ENCODE data around the gene P2RY12. TPM values are rescaled to one million over a fixed set of nuclear protein-coding genes. Genes with fewer than 3 reads are reported as not detected.

The P2RY12 gene
- total and polyA plus RNA-seq, 2 donors (not counting 3 experiments of a cell fraction or from before 2014, with no cell fraction given): not detected

DNA sequence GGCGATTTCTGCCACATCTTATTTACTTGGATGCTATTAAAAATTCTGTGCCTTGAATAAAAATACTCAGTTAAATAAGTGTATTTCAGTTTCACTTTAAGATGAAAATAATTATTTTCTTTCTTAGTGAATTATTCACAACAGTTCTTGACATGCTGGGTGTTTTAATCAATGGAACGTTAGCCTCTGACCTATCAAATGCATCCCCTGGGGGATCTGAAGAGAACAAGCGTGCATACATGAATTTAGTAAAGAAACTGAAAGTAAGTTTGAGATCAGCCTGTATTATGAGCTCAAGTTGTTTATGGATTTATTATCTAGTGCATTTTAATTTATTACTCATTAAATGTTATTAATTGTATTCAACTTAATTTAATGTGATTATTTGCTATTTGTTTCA, 597 bp downstream of the P2RY12 start:
- H3K4me3 ChIP-seq (replicated peaks in 1 of 3; ENCODE audit: insufficient read depth in 1 of 3, low read depth in 1 of 3, low read length in 3 of 3): no peak overlapping the region

More for the DNA sequence above, 597 bp downstream of the P2RY12 start:
- intact Hi-C loops (cut with micrococcal nuclease): no loop called here
- H3K27me3 ChIP-seq (ENCODE audit: control insufficient read depth in 2 of 2, insufficient read depth in 2 of 2, low read length in 2 of 2): no peaks in the 10 kb centered on the region
- no peak overlapping the region for H2AFZ ChIP-seq (ENCODE audit: low read depth, low read length)
- H3K9me3 ChIP-seq (replicated peaks; ENCODE audit: control insufficient read depth, insufficient read depth, low read length): no peaks in the 10 kb centered on the region
- H3K9me1 ChIP-seq (replicated peaks; ENCODE audit: control insufficient read depth, extremely low read depth, insufficient read depth, low read length): no peaks in the 10 kb centered on the region
- ChIA-PET CTCF (interaction anchor here (1.0 kb wide), 1 partner anchor 16 kb away, joined by 3 read pairs; no protein-coding TSS in a partner anchor), POLR2A (no interaction called here)
- no peaks in the 10 kb centered on the region for H4K20me1 ChIP-seq (replicated peaks; ENCODE audit: control insufficient read depth, extremely low read depth, insufficient read depth, low read length)
- no peak overlapping the region for H3K9ac ChIP-seq (replicated peaks; ENCODE audit: extremely low read depth, insufficient read depth, low read length)
- H3K79me2 ChIP-seq (ENCODE audit: control insufficient read depth, insufficient read depth, low read length): no peaks in the 10 kb centered on the region
- dilution Hi-C loops (cut with MboI; ENCODE audit: extremely low pct_ligation_motif_present, low sequenced_read_pairs): no loop called here
- no peak overlapping the region for H3K4me2 ChIP-seq (ENCODE audit: insufficient read depth, low read length)
- no peak for TF ChIP-seq FOS (IDR thresholded peaks at IDR 0.05; ENCODE audit: borderline replicate concordance, insufficient read depth, low read length)
- TF ChIP-seq POLR2AphosphoS5 (IDR thresholded peaks at IDR 0.05; ENCODE audit: insufficient read depth, low read depth, low read length): no peak
- TF ChIP-seq, protein P1, sequence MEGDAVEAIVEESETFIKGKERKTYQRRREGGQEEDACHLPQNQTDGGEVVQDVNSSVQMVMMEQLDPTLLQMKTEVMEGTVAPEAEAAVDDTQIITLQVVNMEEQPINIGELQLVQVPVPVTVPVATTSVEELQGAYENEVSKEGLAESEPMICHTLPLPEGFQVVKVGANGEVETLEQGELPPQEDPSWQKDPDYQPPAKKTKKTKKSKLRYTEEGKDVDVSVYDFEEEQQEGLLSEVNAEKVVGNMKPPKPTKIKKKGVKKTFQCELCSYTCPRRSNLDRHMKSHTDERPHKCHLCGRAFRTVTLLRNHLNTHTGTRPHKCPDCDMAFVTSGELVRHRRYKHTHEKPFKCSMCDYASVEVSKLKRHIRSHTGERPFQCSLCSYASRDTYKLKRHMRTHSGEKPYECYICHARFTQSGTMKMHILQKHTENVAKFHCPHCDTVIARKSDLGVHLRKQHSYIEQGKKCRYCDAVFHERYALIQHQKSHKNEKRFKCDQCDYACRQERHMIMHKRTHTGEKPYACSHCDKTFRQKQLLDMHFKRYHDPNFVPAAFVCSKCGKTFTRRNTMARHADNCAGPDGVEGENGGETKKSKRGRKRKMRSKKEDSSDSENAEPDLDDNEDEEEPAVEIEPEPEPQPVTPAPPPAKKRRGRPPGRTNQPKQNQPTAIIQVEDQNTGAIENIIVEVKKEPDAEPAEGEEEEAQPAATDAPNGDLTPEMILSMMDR (IDR thresholded peaks at IDR 0.05; ENCODE audit: extremely low read depth in 1 of 2, insufficient read depth in 1 of 2, low read depth in 1 of 2, low read length in 2 of 2): no peak
- TF ChIP-seq JUN (IDR thresholded peaks at IDR 0.05; ENCODE audit: borderline replicate concordance, insufficient read depth, insufficient read length, low read depth): no peak
- TF ChIP-seq, protein P2, sequence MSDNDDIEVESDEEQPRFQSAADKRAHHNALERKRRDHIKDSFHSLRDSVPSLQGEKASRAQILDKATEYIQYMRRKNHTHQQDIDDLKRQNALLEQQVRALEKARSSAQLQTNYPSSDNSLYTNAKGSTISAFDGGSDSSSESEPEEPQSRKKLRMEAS (IDR thresholded peaks at IDR 0.05; ENCODE audit: insufficient read depth, insufficient read length): no peak
- no peak for TF ChIP-seq MYC (IDR thresholded peaks at IDR 0.05; ENCODE audit: low read depth, low read length)
- no peak for TF ChIP-seq GATA2 (IDR thresholded peaks at IDR 0.05; ENCODE audit: insufficient read depth, insufficient read length, low read depth, low read length)
- TF ChIP-seq POLR2A (IDR thresholded peaks at IDR 0.05; ENCODE audit: low read depth, low read length): no peak
- no peak for TF ChIP-seq EZH2 (IDR thresholded peaks at IDR 0.05; ENCODE audit: borderline replicate concordance, low read depth, low read length, severe bottlenecking)
- H3K36me3 ChIP-seq (ENCODE audit: control insufficient read depth in 2 of 2, extremely low read depth in 1 of 2, insufficient read depth in 2 of 2, low read length in 2 of 2): no peaks in the 10 kb centered on the region
- H3K4me1 ChIP-seq (ENCODE audit: control insufficient read depth, extremely low read depth, insufficient read depth, low read length): no peaks in the 10 kb centered on the region
- FAIRE-seq (no peak), DNase-seq (ENCODE audit: low read depth, low spot score) (no peak)
- no TSS peak for BruUV-seq (replicated peaks)
- H3K27ac ChIP-seq (ENCODE audit: insufficient read depth, low read depth, low read length): no peak overlapping the region
